Measurements from ENCODE around the gene ASTN1. TPM values are rescaled to one million over a fixed set of nuclear protein-coding genes. Genes with fewer than 3 reads are reported as not detected.

The ASTN1 gene
- total RNA-seq, 2 donors from 2014 or later, result 1.3 TPM

- no peaks in the 10 kb centered on the region for H3K9me3 ChIP-seq
- H3K27me3 ChIP-seq, result no peaks in the 10 kb centered on the region
- H3K4me3 ChIP-seq, result no peak overlapping the region
- DNase-seq (ENCODE audit: low spot score), result no peak
- no peak for TF ChIP-seq CTCF (IDR thresholded peaks at IDR 0.05)
- no peaks in the 10 kb centered on the region for H3K36me3 ChIP-seq
- H3K4me1 ChIP-seq, result peaks cover 0 to 18% of the 10 kb centered on the region in 2 donors
- no peak overlapping the region for H3K27ac ChIP-seq
Measured at GRCh38 chr1:176899321-176899720, 265.2 kb downstream of the ASTN1 start.

- DNase-seq (ENCODE audit: low spot score), result no peak
- TF ChIP-seq CTCF (IDR thresholded peaks at IDR 0.05), result peak; percentile 64 to 83
- peaks cover 0 to 3% of the 10 kb centered on the region in 2 donors for H3K4me1 ChIP-seq
- H3K4me3 ChIP-seq, result peak overlapping the region in 1 of 2 donors; percentile 2
- no peaks in the 10 kb centered on the region for H3K36me3 ChIP-seq
- no peaks in the 10 kb centered on the region for H3K9me3 ChIP-seq
- H3K27ac ChIP-seq, result no peak overlapping the region
- H3K27me3 ChIP-seq, result no peaks in the 10 kb centered on the region
Measured at GRCh38 chr1:176897350-176898236, 266.9 kb downstream of the ASTN1 start.

DNA sequence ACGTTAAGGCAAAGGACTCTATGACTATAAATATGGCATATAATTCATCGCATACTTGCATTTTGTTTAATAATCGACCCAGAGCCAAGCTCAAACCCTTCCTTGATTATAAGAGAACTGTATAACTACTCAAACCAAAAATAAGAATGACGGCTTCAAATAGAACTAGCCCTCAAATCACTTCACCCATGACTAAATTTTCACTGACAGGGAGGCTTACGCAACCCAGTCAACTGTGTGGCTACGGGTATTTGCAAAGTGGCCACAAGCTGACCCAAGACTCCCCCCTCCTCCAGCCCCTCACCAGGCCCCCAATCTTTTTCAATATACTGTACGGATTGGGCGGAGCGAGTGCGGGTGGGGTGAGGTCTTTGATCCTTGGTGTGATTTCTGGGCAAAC is 268.3 kb downstream of the ASTN1 start:
- H3K27me3 ChIP-seq, result no peaks in the 10 kb centered on the region
- peaks cover 0 to 3% of the 10 kb centered on the region in 2 donors for H3K4me1 ChIP-seq
- no peaks in the 10 kb centered on the region for H3K9me3 ChIP-seq
- no peak for TF ChIP-seq CTCF (IDR thresholded peaks at IDR 0.05)
- no peaks in the 10 kb centered on the region for H3K36me3 ChIP-seq
- H3K4me3 ChIP-seq, result no peak overlapping the region
- no peak for DNase-seq (ENCODE audit: low spot score)
- H3K27ac ChIP-seq, result no peak overlapping the region

- H3K4me3 ChIP-seq, result no peak overlapping the region
- no peak for TF ChIP-seq CTCF (IDR thresholded peaks at IDR 0.05)
- H3K27me3 ChIP-seq, result no peaks in the 10 kb centered on the region
- H3K4me1 ChIP-seq, result peaks cover 0 to 3% of the 10 kb centered on the region in 2 donors
- no peaks in the 10 kb centered on the region for H3K9me3 ChIP-seq
- DNase-seq (ENCODE audit: low spot score), result no peak
- no peak overlapping the region for H3K27ac ChIP-seq
- no peaks in the 10 kb centered on the region for H3K36me3 ChIP-seq
Measured at GRCh38 chr1:176894450-176894849, 270.1 kb downstream of the ASTN1 start.

DNA sequence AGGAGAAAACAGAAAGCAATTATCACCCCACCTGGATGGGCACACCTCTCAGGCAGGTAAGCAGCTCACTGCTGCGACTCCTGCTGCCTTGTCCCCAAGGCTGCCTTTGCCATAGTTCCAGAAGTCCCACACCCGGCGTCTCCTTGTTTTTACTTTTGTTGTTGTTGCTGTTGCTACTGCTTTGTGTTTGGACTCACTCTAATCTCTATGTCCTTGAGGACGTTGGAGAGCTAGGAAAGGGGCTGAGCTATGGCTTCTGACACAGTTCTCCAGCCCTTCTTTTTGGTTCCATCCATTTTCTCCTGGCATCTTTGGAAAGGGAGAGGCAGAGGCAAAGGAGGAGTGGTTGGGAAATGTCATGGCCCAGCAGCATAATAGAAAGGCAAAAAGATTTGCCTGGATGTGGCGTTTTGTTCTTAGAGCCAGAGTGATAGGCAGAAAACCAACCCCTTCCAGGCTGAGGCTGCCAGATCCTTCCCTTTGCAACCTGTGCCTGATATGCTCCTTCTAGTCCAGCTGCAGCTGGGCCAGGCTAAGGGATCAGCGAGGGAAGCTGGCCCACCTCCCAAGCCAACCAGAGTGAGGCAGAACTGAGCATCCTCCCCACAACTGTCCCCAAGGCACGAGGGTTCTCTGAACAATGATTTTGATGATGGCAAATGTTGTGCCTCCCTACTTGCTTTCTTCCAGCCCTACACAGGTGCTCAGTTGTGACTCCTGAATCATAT is 270.7 kb downstream of the ASTN1 start:
- Histone ChIP-seq H3K27ac (no peak overlapping the region), H3K36me3 (no peaks in the 10 kb centered on the region), H3K9me3 (no peaks in the 10 kb centered on the region), H3K4me3 (no peak overlapping the region), H3K27me3 (no peaks in the 10 kb centered on the region), H3K4me1 (peaks cover 0 to 3% of the 10 kb centered on the region in 2 donors)
- DNase-seq (ENCODE audit: low spot score), result no peak
- TF ChIP-seq CTCF (IDR thresholded peaks at IDR 0.05), result no peak

All from right atrium auricular region (tissue), 2 donors.